Stimulated activated memory B cell treated with anti-CD40 and anti-IgM and Interleukin-4, amounts not matched to agents 10 μg/mL and 1 μg/mL and 100 μg/mL, for 72 hours (primary cell): ENCODE data around the gene KCTD21.

Source experiments
- ATAC-seq: fragments of 150-1000 bp; cut with Tn5 transposase; 2 replicates; pipeline ENCODE4 v1.10.0; 2021
- H3K27ac Mint-ChIP-seq: one replicate; pipeline ENCODE4 v1.8.0; 2022; ENCODE audit warnings: mild to moderate bottlenecking, mixed read lengths
- H3K27me3 Mint-ChIP-seq: one replicate; pipeline ENCODE4 v1.8.0; 2022; ENCODE audit warnings: mixed read lengths
- H3K36me3 Mint-ChIP-seq: one replicate; pipeline ENCODE4 v1.8.0; 2022; ENCODE audit warnings: mixed read lengths
- H3K4me1 Mint-ChIP-seq: one replicate; pipeline ENCODE4 v1.8.0; 2022; ENCODE audit warnings: mixed read lengths
- H3K4me3 Mint-ChIP-seq: one replicate; pipeline ENCODE4 v1.8.0; 2022; ENCODE audit warnings: mild to moderate bottlenecking, moderate library complexity, mixed read lengths
- H3K9me3 Mint-ChIP-seq: one replicate; pipeline ENCODE4 v1.8.0; 2022; ENCODE audit warnings: mixed read lengths

KCTD21 gene

GRCh38 chr11:78211565-78211964 lies 23.1 kb upstream of the KCTD21 start:
- H3K4me1 Mint-ChIP-seq: no peaks in the 10 kb centered on the region
- H3K9me3 Mint-ChIP-seq: no peaks in the 10 kb centered on the region
- no peak overlapping the region for H3K4me3 Mint-ChIP-seq
- no peaks in the 10 kb centered on the region for H3K27me3 Mint-ChIP-seq
- peaks cover 20% of the 10 kb centered on the region for H3K36me3 Mint-ChIP-seq
- ATAC-seq: no peak
- no peak overlapping the region for H3K27ac Mint-ChIP-seq

- Mint-ChIP-seq H3K27me3 (no peaks in the 10 kb centered on the region), H3K27ac (no peak overlapping the region), H3K4me1 (no peaks in the 10 kb centered on the region), H3K36me3 (peaks cover 20% of the 10 kb centered on the region), H3K4me3 (no peak overlapping the region), H3K9me3 (no peaks in the 10 kb centered on the region)
- no peak for ATAC-seq
These were observed 21.7 kb upstream of the KCTD21 start for GRCh38 chr11:78210000-78210608.

GRCh38 chr11:78209478-78209877 lies 21.1 kb upstream of the KCTD21 start:
- peaks cover 25% of the 10 kb centered on the region for H3K36me3 Mint-ChIP-seq
- H3K4me1 Mint-ChIP-seq: no peaks in the 10 kb centered on the region
- no peak for ATAC-seq
- H3K9me3 Mint-ChIP-seq: no peaks in the 10 kb centered on the region
- H3K27me3 Mint-ChIP-seq: no peaks in the 10 kb centered on the region
- H3K4me3 Mint-ChIP-seq: no peak overlapping the region
- H3K27ac Mint-ChIP-seq: no peak overlapping the region

GRCh38 chr11:78208257-78209165 lies 20.1 kb upstream of the KCTD21 start:
- Mint-ChIP-seq H3K27me3 (no peaks in the 10 kb centered on the region), H3K36me3 (peaks cover 28% of the 10 kb centered on the region), H3K9me3 (no peaks in the 10 kb centered on the region), H3K4me1 (no peaks in the 10 kb centered on the region), H3K4me3 (no peak overlapping the region), H3K27ac (no peak overlapping the region)
- no peak for ATAC-seq

- Mint-ChIP-seq H3K9me3 (no peaks in the 10 kb centered on the region), H3K27ac (no peak overlapping the region), H3K4me1 (peaks cover 7% of the 10 kb centered on the region), H3K36me3 (peaks cover 28% of the 10 kb centered on the region), H3K27me3 (no peaks in the 10 kb centered on the region), H3K4me3 (no peak overlapping the region)
- ATAC-seq: no peak
These were observed 19.3 kb upstream of the KCTD21 start for GRCh38 chr11:78207532-78208256.

GRCh38 chr11:78205691-78206090 lies 17.3 kb upstream of the KCTD21 start:
- peaks cover 27% of the 10 kb centered on the region for H3K36me3 Mint-ChIP-seq
- no peak overlapping the region for H3K4me3 Mint-ChIP-seq
- no peaks in the 10 kb centered on the region for H3K9me3 Mint-ChIP-seq
- no peak for ATAC-seq
- H3K4me1 Mint-ChIP-seq: peaks cover 10% of the 10 kb centered on the region
- no peak overlapping the region for H3K27ac Mint-ChIP-seq
- no peaks in the 10 kb centered on the region for H3K27me3 Mint-ChIP-seq

GRCh38 chr11:78205256-78205655 lies 16.8 kb upstream of the KCTD21 start:
- Mint-ChIP-seq H3K4me3 (no peak overlapping the region), H3K27me3 (no peaks in the 10 kb centered on the region)
- no peak for ATAC-seq

GRCh38 chr11:78203184-78203583 lies 14.8 kb upstream of the KCTD21 start:
- H3K4me1 Mint-ChIP-seq: peaks cover 10% of the 10 kb centered on the region
- H3K36me3 Mint-ChIP-seq: peaks cover 18% of the 10 kb centered on the region
- no peak for ATAC-seq
- H3K9me3 Mint-ChIP-seq: no peaks in the 10 kb centered on the region
- H3K27ac Mint-ChIP-seq: peak overlapping the region; percentile 20
- no peak overlapping the region for H3K4me3 Mint-ChIP-seq
- H3K27me3 Mint-ChIP-seq: no peaks in the 10 kb centered on the region

More at GRCh38 chr11:78205256-78205655, 16.8 kb upstream of the KCTD21 start:
- Mint-ChIP-seq H3K27ac (no peak overlapping the region), H3K36me3 (peaks cover 23% of the 10 kb centered on the region), H3K9me3 (no peaks in the 10 kb centered on the region), H3K4me1 (peaks cover 10% of the 10 kb centered on the region)

- Mint-ChIP-seq H3K27ac (peak overlapping the region; percentile 20), H3K9me3 (no peaks in the 10 kb centered on the region), H3K4me3 (no peak overlapping the region), H3K36me3 (peaks cover 18% of the 10 kb centered on the region), H3K27me3 (no peaks in the 10 kb centered on the region), H3K4me1 (peaks cover 10% of the 10 kb centered on the region)
- peak; percentile 24 for ATAC-seq
These were observed 14.3 kb upstream of the KCTD21 start for GRCh38 chr11:78202733-78203167.

- Mint-ChIP-seq H3K36me3 (peaks cover 24% of the 10 kb centered on the region), H3K27ac (peak overlapping the region; percentile 38), H3K4me3 (no peak overlapping the region), H3K27me3 (no peaks in the 10 kb centered on the region), H3K9me3 (no peaks in the 10 kb centered on the region), H3K4me1 (peaks cover 10% of the 10 kb centered on the region)
- no peak for ATAC-seq
These were observed 12.8 kb upstream of the KCTD21 start for GRCh38 chr11:78201096-78201818.

- Mint-ChIP-seq H3K4me1 (peaks cover 10% of the 10 kb centered on the region), H3K9me3 (no peaks in the 10 kb centered on the region), H3K4me3 (no peak overlapping the region), H3K36me3 (peaks cover 29% of the 10 kb centered on the region), H3K27me3 (no peaks in the 10 kb centered on the region), H3K27ac (no peak overlapping the region)
- no peak for ATAC-seq
These were observed 12.1 kb upstream of the KCTD21 start for GRCh38 chr11:78200553-78200952.

- Mint-ChIP-seq H3K4me1 (peaks cover 10% of the 10 kb centered on the region), H3K27ac (no peak overlapping the region), H3K27me3 (no peaks in the 10 kb centered on the region), H3K36me3 (peaks cover 29% of the 10 kb centered on the region), H3K4me3 (no peak overlapping the region), H3K9me3 (no peaks in the 10 kb centered on the region)
- ATAC-seq: no peak
These were observed 11.6 kb upstream of the KCTD21 start for GRCh38 chr11:78200061-78200460.

GRCh38 chr11:78199653-78200015 lies 11.2 kb upstream of the KCTD21 start:
- Mint-ChIP-seq H3K4me1 (peaks cover 10% of the 10 kb centered on the region), H3K27me3 (no peaks in the 10 kb centered on the region), H3K9me3 (no peaks in the 10 kb centered on the region), H3K27ac (no peak overlapping the region), H3K36me3 (peaks cover 25% of the 10 kb centered on the region), H3K4me3 (no peak overlapping the region)
- ATAC-seq: no peak

GRCh38 chr11:78199015-78199652 lies 10.7 kb upstream of the KCTD21 start:
- Mint-ChIP-seq H3K4me1 (peaks cover 10% of the 10 kb centered on the region), H3K27ac (no peak overlapping the region)

More at GRCh38 chr11:78199015-78199652, 10.7 kb upstream of the KCTD21 start:
- Mint-ChIP-seq H3K36me3 (peaks cover 21% of the 10 kb centered on the region), H3K9me3 (no peaks in the 10 kb centered on the region), H3K4me3 (no peak overlapping the region), H3K27me3 (no peaks in the 10 kb centered on the region)
- no peak for ATAC-seq
